Skeletal muscle satellite cell (primary cell): ENCODE measurements around the gene NTNG2.
A peak's percentile ranks its signal among the peaks of the same experiment; 100 is the strongest.

Experiments
- H3K27me3 ChIP-seq: 2 replicates; pipeline ENCODE4 v1.7.0; 2013; ENCODE audit warnings: low read length; ENCODE audit not compliant: control insufficient read depth, insufficient read depth
- H3K36me3 ChIP-seq: 2 replicates; pipeline ENCODE4 v1.7.0; 2013; ENCODE audit warnings: mild to moderate bottlenecking, control low read depth, low read length; ENCODE audit not compliant: insufficient read depth
- H3K4me1 ChIP-seq: 2 replicates; pipeline ENCODE4 v1.7.0; 2013; ENCODE audit warnings: low read length; ENCODE audit not compliant: control insufficient read depth, insufficient read depth
- H3K4me2 ChIP-seq: 2 replicates; pipeline ENCODE4 v1.7.0; 2013; ENCODE audit warnings: mild to moderate bottlenecking, low read length
- H3K4me3 ChIP-seq: 2 replicates; pipeline ENCODE4 v1.7.0; 2013; ENCODE audit warnings: low read length
- H3K9ac ChIP-seq: 2 replicates; pipeline ENCODE4 v1.7.0; 2013; ENCODE audit warnings: mild to moderate bottlenecking, low read depth, low read length, moderate library complexity
- H3K9me3 ChIP-seq: replicated peaks from 2 replicates; pipeline ENCODE4 v1.7.0; 2013; ENCODE audit warnings: mild to moderate bottlenecking, control low read depth, low read length

The NTNG2 gene

GRCh38 chr9:132210472-132211145 is 48.8 kb downstream of the NTNG2 start:
- Histone ChIP-seq H3K9ac (no peak overlapping the region), H3K27me3 (peaks cover 52% of the 10 kb centered on the region)

DNA sequence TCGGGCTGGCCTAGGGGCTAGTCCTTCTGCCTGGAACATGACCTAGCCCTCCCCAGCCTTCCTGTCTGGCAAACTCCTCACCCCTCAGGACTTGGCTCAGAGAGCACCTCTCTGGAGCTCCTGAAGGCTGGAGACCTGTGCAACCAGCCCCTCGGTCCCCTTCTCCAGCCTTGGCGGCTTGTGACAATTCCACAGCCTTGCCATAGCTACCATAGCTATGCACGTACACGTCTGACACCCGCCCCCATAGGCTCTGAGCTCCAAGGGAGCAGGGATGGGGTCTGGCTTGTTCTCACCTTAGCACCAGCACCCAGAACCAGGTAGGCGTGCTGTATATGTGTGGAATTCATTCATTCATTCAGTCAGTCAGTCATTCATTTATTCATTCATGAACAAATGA is 49.7 kb downstream of the NTNG2 start:
- Histone ChIP-seq H3K36me3 (no peaks in the 10 kb centered on the region), H3K4me1 (peaks cover 9% of the 10 kb centered on the region), H3K4me3 (no peak overlapping the region), H3K9ac (no peak overlapping the region), H3K9me3 (no peaks in the 10 kb centered on the region), H3K27me3 (peaks cover 54% of the 10 kb centered on the region), H3K4me2 (no peak overlapping the region)

More at GRCh38 chr9:132210472-132211145, 48.8 kb downstream of the NTNG2 start:
- H3K9me3 ChIP-seq = no peaks in the 10 kb centered on the region
- no peak overlapping the region for H3K4me2 ChIP-seq
- peaks cover 9% of the 10 kb centered on the region for H3K4me1 ChIP-seq
- no peaks in the 10 kb centered on the region for H3K36me3 ChIP-seq
- no peak overlapping the region for H3K4me3 ChIP-seq

- peaks cover 54% of the 10 kb centered on the region for H3K27me3 ChIP-seq
- no peaks in the 10 kb centered on the region for H3K36me3 ChIP-seq
- H3K9me3 ChIP-seq = no peaks in the 10 kb centered on the region
- H3K4me1 ChIP-seq = peaks cover 9% of the 10 kb centered on the region
- H3K4me2 ChIP-seq = peak overlapping the region; percentile 50
- no peak overlapping the region for H3K9ac ChIP-seq
- no peak overlapping the region for H3K4me3 ChIP-seq
Measured at GRCh38 chr9:132214027-132214622, 52.3 kb downstream of the NTNG2 start.

GRCh38 chr9:132216861-132217619 is 55.2 kb downstream of the NTNG2 start:
- no peak overlapping the region for H3K9ac ChIP-seq
- no peaks in the 10 kb centered on the region for H3K36me3 ChIP-seq
- H3K4me3 ChIP-seq = no peak overlapping the region
- peaks cover 57% of the 10 kb centered on the region for H3K27me3 ChIP-seq
- H3K4me1 ChIP-seq = peaks cover 9% of the 10 kb centered on the region
- no peak overlapping the region for H3K4me2 ChIP-seq
- H3K9me3 ChIP-seq = no peaks in the 10 kb centered on the region

DNA sequence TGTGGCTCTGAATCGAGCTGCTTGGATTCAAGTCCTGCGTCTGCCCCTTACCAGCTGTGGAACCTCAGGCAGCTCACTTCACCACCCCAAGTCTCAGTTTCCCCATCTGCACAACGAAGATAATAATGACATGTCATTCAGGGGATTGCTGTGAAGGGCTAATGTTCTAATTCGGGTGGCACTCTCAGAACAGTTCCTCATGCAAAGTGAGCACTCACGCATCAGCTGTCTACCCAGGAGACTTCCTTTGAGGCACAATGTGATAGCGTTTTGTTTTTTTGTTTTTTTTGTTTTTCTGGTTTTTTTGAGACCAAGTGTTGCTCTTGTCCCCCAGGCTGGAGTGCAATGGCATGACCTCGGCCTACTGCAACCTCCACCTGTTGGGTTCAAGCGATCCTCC is 56.4 kb downstream of the NTNG2 start:
- no peak overlapping the region for H3K4me3 ChIP-seq
- H3K4me1 ChIP-seq = peaks cover 9% of the 10 kb centered on the region
- no peaks in the 10 kb centered on the region for H3K9me3 ChIP-seq
- no peak overlapping the region for H3K4me2 ChIP-seq
- no peak overlapping the region for H3K9ac ChIP-seq
- H3K36me3 ChIP-seq = no peaks in the 10 kb centered on the region
- peaks cover 61% of the 10 kb centered on the region for H3K27me3 ChIP-seq

DNA sequence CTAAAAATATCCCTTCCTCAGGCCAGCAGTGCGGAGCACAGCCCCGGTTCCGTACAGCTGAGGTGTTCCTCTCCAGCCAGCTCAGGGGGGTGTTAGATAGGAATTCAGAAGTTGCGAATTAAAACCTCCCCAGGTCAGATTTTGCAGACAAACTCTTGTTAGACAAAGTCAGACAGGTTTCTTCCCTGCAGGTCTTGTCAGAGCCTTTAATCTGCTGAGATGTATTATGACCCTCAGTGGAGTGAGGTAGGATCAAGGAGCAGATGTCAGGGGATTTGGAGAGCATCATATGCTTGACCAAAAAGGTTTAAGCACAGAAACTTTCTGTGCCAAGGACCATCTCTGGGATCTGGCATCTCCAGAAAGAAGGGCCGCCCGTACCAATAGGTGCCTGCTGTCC is 60.1 kb downstream of the NTNG2 start:
- Histone ChIP-seq H3K27me3 (peaks cover 86% of the 10 kb centered on the region), H3K4me2 (no peak overlapping the region), H3K4me1 (no peaks in the 10 kb centered on the region), H3K4me3 (no peak overlapping the region), H3K36me3 (no peaks in the 10 kb centered on the region), H3K9me3 (no peaks in the 10 kb centered on the region), H3K9ac (no peak overlapping the region)

- H3K36me3 ChIP-seq = no peaks in the 10 kb centered on the region
- H3K9ac ChIP-seq = no peak overlapping the region
- H3K4me2 ChIP-seq = no peak overlapping the region
- H3K9me3 ChIP-seq = no peaks in the 10 kb centered on the region
- H3K27me3 ChIP-seq = peaks cover 90% of the 10 kb centered on the region
- H3K4me3 ChIP-seq = no peak overlapping the region
- H3K4me1 ChIP-seq = no peaks in the 10 kb centered on the region
Measured at GRCh38 chr9:132224645-132225044, 62.8 kb downstream of the NTNG2 start.

DNA sequence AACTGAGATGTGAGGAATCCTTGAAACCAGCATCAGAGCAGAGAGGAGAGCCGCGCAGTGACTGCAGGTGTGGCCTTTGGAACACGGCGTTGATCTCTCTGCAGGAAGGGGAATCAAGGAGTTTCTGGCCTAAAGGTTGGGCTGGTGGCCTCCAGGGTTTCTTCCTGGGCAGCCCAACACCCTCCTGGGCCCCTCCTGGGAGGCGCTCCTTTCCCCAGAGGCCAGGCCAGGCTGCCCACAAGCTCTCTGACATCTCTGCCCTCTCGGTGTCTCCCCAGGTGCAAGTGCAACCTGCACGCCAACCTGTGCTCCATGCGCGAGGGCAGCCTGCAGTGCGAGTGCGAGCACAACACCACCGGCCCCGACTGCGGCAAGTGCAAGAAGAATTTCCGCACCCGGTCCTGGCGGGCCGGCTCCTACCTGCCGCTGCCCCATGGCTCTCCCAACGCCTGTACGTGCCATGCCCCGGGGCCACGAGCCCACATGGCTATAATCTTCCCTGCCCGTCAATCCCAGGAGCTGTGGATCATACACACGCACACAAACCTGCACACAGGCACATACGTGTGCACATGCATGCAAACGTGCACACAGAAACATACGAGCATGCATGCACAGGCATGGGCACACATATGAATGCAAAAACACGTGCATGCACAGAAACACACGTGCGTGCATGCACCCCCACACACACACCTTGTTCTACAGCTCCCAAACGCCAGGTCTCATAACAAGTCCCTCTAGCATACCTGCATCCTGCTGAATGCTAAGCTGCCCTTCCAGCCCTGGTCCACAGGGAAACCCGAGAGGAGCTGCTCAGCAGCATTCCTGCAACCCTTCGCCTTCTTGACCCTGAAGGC is 64.9 kb downstream of the NTNG2 start:
- H3K9ac ChIP-seq = no peak overlapping the region

DNA sequence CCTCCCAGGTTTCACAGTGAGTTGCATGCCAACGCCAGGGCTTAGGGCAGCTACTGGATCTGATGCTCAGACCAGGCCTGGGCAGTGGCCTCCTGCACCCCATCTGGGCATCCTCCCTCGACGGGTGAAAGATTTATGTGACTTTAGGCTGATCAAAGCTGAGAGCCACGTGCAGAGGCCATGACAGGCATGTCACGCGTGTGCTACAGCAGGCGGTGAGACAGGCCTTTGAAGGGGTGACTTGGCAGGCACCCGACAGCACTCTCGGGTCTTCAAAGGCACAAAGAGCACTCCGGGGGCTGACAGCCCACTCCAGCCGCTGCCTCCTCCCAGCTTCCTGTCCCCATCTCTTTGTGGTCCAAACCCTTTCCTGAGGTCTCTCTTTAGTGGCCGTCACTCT is 66.2 kb downstream of the NTNG2 start:
- H3K4me3 ChIP-seq = no peak overlapping the region
- peaks cover 89% of the 10 kb centered on the region for H3K27me3 ChIP-seq
- H3K4me2 ChIP-seq = no peak overlapping the region
- H3K36me3 ChIP-seq = no peaks in the 10 kb centered on the region
- H3K4me1 ChIP-seq = no peaks in the 10 kb centered on the region
- H3K9ac ChIP-seq = no peak overlapping the region
- H3K9me3 ChIP-seq = no peaks in the 10 kb centered on the region

More for the DNA sequence above, 64.9 kb downstream of the NTNG2 start:
- Histone ChIP-seq H3K9me3 (no peaks in the 10 kb centered on the region), H3K4me3 (no peak overlapping the region), H3K27me3 (peaks cover 91% of the 10 kb centered on the region), H3K36me3 (no peaks in the 10 kb centered on the region), H3K4me2 (no peak overlapping the region), H3K4me1 (no peaks in the 10 kb centered on the region)

DNA sequence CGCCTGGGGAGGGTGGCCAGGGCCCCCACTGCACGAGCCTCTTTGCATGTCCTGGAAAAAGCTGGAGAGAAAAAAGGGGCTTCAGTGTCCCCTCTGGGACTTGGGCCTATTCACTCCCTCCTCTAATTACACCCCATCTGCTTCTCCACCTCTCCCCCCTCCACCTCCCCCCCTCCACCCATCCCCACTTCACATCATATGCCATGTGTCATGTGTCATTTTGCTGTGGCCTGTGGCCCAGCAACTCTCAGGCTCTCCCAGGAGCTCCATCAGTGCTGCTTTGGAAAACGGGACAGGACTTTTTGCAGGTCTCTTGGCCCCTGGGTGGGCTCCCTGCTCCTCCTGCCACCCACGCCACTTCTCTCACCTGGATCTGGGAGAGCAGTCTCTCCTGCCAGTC is 68.7 kb downstream of the NTNG2 start:
- Histone ChIP-seq H3K9ac (no peak overlapping the region), H3K36me3 (no peaks in the 10 kb centered on the region), H3K4me3 (no peak overlapping the region), H3K27me3 (peaks cover 94% of the 10 kb centered on the region), H3K4me2 (no peak overlapping the region), H3K4me1 (no peaks in the 10 kb centered on the region), H3K9me3 (no peaks in the 10 kb centered on the region)
